D721Med (cell line): Measurements from ENCODE around the gene ZNF627.

Source experiments
- DNase-seq: peaks from one replicate; pipeline ENCODE4 v3.0.0; 2011; ENCODE audit warnings: low spot score; ENCODE audit not compliant: insufficient read length
- FAIRE-seq: peaks from 2 replicates; lab custom pipeline; 2011; peaks lifted over from hg19 to GRCh38; lab: Jason Lieb, UNC
- CTCF ChIP-seq: IDR thresholded peaks from 2 replicates; pipeline ENCODE4 v1.5.1; 2012; ENCODE audit warnings: mild to moderate bottlenecking, control low read depth; ENCODE audit not compliant: insufficient read depth; ENCODE audit errors: missing control alignments

Gene ZNF627

GRCh38 chr19:11639245-11639601 lies 41.9 kb downstream of the ZNF627 start:
- DNase-seq (no peak), FAIRE-seq (no peak)
- no peak for TF ChIP-seq CTCF

DNA sequence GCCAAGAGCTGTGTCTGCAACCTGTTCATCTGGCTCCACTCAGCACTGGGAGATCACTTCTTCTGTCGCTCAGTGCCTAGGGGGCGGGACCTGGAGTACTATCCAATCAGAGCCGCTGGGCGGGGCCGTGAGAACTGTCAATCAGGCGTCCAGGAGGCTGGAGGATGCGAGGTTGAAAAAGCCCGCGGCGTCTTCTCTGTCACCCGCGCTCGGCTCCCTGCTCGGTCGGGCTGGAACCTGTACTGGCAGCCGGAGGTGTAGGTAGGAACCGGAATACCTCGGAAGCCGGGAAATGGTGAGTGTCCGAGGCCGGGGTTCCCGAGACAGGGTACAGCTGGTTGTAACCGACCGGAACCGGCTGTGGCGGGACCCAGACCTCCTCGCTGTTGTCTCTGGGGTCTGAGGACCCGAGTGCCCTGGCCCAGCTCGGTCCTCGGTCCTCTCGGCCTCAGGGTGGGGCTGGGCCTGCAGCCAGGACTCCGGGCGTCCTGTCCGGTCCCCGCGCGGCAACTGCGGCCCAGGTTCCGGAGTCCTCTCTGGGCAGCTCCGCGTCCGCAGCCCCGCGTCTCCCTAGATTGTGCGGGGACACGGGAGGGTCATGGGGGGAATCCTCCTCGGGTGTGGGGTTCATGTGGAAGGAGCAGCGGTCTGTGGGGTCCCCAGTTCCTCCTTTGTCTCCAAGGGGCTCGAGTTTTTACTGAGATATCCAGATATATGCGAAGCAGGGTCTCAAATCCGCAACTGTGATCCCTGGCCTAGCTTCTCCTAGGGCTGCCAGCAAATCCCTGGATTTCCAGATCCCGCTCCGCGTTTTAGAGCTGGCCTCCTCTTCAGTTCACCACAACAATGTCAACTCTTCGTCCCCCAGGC lies 42.6 kb downstream of the ZNF627 start:
- peak; percentile 86 for DNase-seq
- no peak for TF ChIP-seq CTCF
- FAIRE-seq: no peak

GRCh38 chr19:11641244-11641643 lies 44.0 kb downstream of the ZNF627 start:
- FAIRE-seq (no peak), DNase-seq (no peak)
- TF ChIP-seq CTCF: no peak

- no peak for TF ChIP-seq CTCF
- no peak for DNase-seq
Measured at GRCh38 chr19:11642902-11643301, 45.6 kb downstream of the ZNF627 start.

DNA sequence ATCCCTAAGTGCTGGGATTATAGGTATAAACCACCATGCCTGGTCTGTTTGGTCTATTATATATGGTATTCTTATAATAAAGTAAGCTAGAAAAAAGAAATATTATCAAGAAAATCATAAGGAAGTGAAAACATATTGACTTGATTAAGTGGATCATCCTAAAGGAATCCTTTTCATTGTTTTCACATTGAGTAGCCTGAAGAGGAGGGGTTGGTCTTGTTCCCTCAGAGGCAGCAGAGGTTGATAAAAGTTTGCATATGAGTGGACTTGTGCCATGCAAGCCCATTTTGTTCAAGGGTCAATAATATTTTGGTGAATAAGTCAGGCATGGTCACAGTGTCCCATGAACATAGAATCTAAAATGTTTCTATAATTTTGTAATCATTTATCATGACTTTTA lies 52.7 kb downstream of the ZNF627 start:
- TF ChIP-seq CTCF: no peak
- FAIRE-seq (no peak), DNase-seq (no peak)

More at GRCh38 chr19:11642902-11643301, 45.6 kb downstream of the ZNF627 start:
- FAIRE-seq: no peak

- TF ChIP-seq CTCF: no peak
- FAIRE-seq (no peak), DNase-seq (no peak)
Measured at GRCh38 chr19:11651062-11651461, 53.8 kb downstream of the ZNF627 start.

GRCh38 chr19:11652056-11652455 lies 54.8 kb downstream of the ZNF627 start:
- no peak for TF ChIP-seq CTCF
- DNase-seq (no peak), FAIRE-seq (no peak)
